VCaP (cell line): ENCODE measurements around the gene PTPN14.
A peak's percentile ranks its signal among the peaks of the same experiment; 100 is the strongest.

Experiments
- H3K27ac ChIP-seq: fragments of 450-650 bp; 2 replicates; pipeline ENCODE4 v1.5.1; 2017
- CTCF ChIP-seq: fragments of 450-650 bp; conservative IDR thresholded peaks from 2 replicates; pipeline ENCODE4 v1.5.1; 2017; ENCODE audit warnings: mild to moderate bottlenecking, moderate library complexity

The PTPN14 gene

GRCh38 chr1:214419650-214420049 lies 131.8 kb downstream of the PTPN14 start:
- no peak for TF ChIP-seq CTCF
- no peak overlapping the region for H3K27ac ChIP-seq

GRCh38 chr1:214418391-214418790 lies 133.0 kb downstream of the PTPN14 start:
- H3K27ac ChIP-seq: no peak overlapping the region
- no peak for TF ChIP-seq CTCF

GRCh38 chr1:214417545-214418210 lies 133.7 kb downstream of the PTPN14 start:
- no peak overlapping the region for H3K27ac ChIP-seq
- no peak for TF ChIP-seq CTCF

- no peak for TF ChIP-seq CTCF
Measured at GRCh38 chr1:214416858-214417257, 134.5 kb downstream of the PTPN14 start.

GRCh38 chr1:214416417-214416816 lies 135.0 kb downstream of the PTPN14 start:
- TF ChIP-seq CTCF: no peak
- H3K27ac ChIP-seq: no peak overlapping the region

More at GRCh38 chr1:214416858-214417257, 134.5 kb downstream of the PTPN14 start:
- H3K27ac ChIP-seq: no peak overlapping the region

- peak overlapping the region; percentile 72 for H3K27ac ChIP-seq
- no peak for TF ChIP-seq CTCF
Measured at GRCh38 chr1:214415131-214415530, 136.3 kb downstream of the PTPN14 start.

GRCh38 chr1:214414691-214415090 lies 136.7 kb downstream of the PTPN14 start:
- peak overlapping the region; percentile 72 for H3K27ac ChIP-seq
- TF ChIP-seq CTCF: no peak
